OCI-LY7 (cell line): ENCODE results near the gene C1orf56.

Source experiments
- EZH2phosphoT487 ChIP-seq: fragments of 200-600 bp; sonication (generic); IDR thresholded peaks from 2 replicates; pipeline ENCODE4 v1.6.1; 2018; ENCODE audit warnings: low read depth, borderline replicate concordance, mild to moderate bottlenecking, mixed run types, antibody characterized with exemption, low read length, moderate library complexity, mixed read lengths
- TF ChIP-seq, protein P1 (sequence below): fragments of 200-600 bp; sonication (generic); conservative IDR thresholded peaks from 2 replicates; pipeline ENCODE4 v1.5.1; 2014; ENCODE audit warnings: mild to moderate bottlenecking, antibody characterized with exemption, low read length, moderate library complexity, mixed read lengths

DNA sequence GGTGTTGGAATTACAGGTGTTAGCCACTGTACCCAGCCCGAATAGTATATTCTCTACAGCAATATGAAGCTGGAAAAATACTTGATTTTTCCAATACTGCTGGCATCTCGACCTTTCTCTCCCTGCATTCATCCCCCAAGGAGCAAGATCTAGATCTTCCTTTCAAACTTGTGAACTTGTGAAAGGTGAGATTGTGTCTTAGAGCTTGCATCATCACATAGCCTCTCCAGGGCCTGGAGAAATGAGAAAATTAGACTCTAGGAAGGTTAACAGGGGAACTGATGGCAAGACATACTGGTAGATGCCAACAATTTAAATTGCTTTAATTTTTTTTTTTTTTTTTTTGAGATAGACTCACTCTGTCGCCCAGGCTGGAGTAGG lies 37.2 kb upstream of the C1orf56 start:
- TF ChIP-seq, protein P1, sequence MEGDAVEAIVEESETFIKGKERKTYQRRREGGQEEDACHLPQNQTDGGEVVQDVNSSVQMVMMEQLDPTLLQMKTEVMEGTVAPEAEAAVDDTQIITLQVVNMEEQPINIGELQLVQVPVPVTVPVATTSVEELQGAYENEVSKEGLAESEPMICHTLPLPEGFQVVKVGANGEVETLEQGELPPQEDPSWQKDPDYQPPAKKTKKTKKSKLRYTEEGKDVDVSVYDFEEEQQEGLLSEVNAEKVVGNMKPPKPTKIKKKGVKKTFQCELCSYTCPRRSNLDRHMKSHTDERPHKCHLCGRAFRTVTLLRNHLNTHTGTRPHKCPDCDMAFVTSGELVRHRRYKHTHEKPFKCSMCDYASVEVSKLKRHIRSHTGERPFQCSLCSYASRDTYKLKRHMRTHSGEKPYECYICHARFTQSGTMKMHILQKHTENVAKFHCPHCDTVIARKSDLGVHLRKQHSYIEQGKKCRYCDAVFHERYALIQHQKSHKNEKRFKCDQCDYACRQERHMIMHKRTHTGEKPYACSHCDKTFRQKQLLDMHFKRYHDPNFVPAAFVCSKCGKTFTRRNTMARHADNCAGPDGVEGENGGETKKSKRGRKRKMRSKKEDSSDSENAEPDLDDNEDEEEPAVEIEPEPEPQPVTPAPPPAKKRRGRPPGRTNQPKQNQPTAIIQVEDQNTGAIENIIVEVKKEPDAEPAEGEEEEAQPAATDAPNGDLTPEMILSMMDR, result no peak
- no peak for TF ChIP-seq EZH2phosphoT487
